C1 segment of cervical spinal cord (tissue), 14 donors: ENCODE measurements around the gene SPOUT1.
A peak's percentile ranks its signal among the peaks of the same experiment; 100 is the strongest.
"Not testable (repeated sequence)": the region's sequence is repeated elsewhere in the genome, so short reads cannot be mapped to it uniquely, and the experiment has no call there.

ENCODE experiments used
- DNase-seq, 14 donors: peaks; one replicate each; lab custom pipeline; 2025; lab: John Stamatoyannopoulos, UW

Gene SPOUT1, protein sequence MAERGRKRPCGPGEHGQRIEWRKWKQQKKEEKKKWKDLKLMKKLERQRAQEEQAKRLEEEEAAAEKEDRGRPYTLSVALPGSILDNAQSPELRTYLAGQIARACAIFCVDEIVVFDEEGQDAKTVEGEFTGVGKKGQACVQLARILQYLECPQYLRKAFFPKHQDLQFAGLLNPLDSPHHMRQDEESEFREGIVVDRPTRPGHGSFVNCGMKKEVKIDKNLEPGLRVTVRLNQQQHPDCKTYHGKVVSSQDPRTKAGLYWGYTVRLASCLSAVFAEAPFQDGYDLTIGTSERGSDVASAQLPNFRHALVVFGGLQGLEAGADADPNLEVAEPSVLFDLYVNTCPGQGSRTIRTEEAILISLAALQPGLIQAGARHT

DNA sequence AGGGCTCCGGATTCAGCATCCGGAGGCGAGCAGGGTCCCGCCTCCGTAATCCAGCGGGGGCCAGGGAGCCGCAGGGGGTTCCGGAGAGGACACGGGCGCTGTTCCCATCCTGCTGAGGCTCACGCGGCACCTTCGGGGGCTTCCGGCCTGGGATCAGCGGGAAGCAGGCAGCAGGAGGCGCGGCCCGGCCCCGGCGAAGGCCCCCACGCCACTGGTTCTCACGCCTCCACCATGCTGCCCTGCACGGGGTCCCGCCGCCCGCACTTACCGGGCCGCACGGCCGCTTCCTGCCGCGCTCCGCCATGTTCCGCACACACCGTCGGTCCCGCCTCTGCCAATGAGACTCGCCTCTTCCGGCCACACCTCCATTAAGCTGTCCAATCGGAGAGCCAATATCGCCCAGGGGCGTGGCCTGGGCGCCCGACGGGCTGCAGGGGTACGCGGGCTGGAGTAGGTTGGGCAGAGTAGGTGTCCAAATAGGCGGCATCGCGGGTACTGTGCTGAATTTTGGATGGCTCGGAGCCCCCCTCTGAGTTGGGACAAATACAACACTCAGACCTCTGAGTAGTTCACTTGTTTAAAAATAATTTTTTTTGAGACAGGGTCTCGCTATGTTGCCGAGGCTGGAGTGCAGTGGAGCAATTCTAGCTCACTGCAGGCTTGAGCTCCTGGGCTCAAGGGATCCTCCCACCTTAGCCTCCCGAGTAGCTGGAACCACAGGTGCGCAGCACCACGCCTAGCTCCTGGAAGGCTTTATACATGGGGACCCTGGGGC is at the start of gene SPOUT1:
Gene SPOUT1, minus strand, starts transcription at position 318 of the 775 bp plus-strand sequence. Its CDS starts 14 bp downstream, at position 304.
- DNase-seq, result peak; percentile 31 to 93 (median 88)

DNA sequence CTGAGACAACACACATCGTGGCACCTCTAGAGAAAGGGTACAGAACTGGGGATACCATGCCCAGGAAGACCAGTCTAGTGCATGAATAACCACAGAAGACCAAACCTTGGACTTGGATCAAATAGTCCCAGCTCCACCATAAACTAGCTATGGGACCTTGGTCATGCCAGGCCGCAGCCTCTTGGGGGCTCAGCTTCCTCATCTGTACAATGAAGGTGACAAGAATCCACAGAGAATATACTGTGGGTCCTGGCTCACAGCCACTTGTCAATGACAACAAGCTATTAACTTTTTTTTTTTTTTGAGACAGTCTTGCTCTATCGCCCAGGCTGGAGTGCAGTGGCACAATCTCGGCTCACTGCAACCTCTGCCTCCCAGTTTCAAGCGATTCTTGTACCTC is 48.3 kb upstream of the SPOUT1 start:
- DNase-seq, result no peak

DNA sequence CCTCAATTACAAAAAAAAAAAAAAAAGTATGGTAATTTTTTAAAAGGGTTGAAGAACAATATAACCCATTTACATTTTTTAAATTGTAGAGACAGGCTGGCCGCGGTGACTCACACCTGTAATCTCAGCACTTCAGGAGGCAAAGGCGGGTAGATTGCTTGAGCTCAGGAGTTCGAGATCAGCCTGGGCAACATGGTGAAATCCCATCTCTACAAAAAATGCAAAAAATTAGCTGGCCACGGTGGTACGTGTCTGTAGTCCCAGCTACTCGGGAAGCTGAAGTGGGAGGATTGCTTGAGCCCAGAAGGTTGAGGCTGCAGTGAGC is 41.3 kb upstream of the SPOUT1 start:
- not testable (repeated sequence) for DNase-seq

DNA sequence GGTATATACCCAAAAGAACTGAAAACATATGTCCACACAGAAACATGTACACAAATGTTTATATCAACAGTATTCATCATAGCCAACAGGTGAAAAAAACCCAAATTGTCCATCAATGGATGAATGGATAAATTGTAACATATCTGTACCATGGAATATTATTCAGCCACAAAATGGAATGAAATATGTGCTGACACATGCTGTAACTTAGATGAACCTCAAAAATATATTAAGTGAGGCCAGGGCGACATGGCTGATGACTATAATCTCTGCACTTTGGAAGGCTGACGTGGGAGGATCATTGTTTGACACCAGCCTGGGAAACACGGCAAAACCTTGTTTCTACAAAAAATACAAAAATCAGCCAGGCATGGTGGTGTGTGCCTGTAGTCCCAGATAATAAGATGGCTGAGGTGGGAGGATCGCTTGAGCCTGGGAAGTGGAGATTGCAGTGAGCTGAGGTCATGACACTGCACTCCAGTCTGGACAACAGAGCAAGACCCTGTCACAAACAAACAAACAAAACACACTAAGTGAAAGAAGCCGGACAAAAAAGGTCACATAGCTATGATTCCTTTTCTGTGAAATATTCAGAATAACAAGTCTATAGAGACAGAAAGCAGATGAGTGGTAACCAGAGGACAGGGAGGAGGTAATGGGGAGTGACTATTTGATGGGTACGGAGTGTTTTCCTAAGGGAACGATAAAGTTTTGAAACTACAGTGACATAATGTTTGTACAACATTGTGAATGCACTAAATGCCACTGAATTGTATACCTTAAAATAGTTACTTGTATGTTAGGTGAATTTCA is 40.7 kb upstream of the SPOUT1 start:
- DNase-seq, result no peak

- DNase-seq, result peak in 12 of 14 donors; percentile 15 to 72 (median 31)
Observed at GRCh38 chr9:128863647-128864046, 34.1 kb upstream of the SPOUT1 start.

- peak in 1 of 14 donors; percentile 12 for DNase-seq
Observed at GRCh38 chr9:128862401-128862851, 32.8 kb upstream of the SPOUT1 start.

DNA sequence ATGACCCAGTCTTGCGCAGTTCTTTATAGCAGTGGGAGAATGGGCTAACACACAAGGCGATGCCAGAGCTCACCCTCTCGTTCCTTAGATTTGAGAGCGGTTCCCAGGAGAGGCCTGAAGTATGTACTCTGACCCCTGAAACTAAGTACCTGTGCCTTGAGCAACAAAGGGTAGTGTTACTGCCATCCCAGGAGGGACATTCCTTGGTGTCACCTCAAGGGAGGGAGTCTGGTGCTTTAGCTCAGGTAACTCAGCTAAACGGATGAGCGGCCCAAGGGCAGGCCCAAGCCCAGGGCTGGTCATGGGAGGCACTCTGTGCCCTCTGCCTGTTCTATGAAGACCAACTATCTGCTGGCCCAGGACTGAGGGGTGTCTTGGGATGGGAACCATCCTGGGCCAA is 31.9 kb upstream of the SPOUT1 start:
- no peak for DNase-seq

- DNase-seq, result no peak
Observed at GRCh38 chr9:128860937-128861336, 31.3 kb upstream of the SPOUT1 start.

GRCh38 chr9:128858476-128858875 is 28.9 kb upstream of the SPOUT1 start:
- DNase-seq, result not testable (repeated sequence)

GRCh38 chr9:128854454-128854853 is 24.9 kb upstream of the SPOUT1 start:
- DNase-seq, result not testable (repeated sequence)

DNA sequence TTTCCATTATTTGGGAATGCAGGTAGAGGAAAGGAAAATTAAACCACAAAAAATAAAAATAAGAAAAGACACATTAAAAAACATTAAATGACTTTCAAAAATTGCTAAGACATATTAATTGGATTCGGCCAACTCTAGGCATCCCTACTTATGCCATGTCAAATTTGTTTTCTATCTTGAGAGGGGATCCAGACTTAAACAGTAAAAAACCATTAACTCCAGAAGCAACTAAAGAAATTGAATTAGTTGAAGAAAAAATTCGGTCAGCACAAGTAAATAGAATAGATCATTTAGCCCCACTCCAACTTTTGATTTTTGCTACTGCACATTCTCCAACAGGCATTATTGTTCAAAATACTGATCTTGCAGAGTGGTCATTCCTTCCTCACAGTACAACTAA is 23.1 kb upstream of the SPOUT1 start:
- DNase-seq, result not testable (repeated sequence)

GRCh38 chr9:128851779-128852600 is 22.4 kb upstream of the SPOUT1 start:
- peak in 1 of 14 donors; percentile 15 for DNase-seq

- not testable (repeated sequence) for DNase-seq
Observed at GRCh38 chr9:128851024-128851423, 21.4 kb upstream of the SPOUT1 start.

DNA sequence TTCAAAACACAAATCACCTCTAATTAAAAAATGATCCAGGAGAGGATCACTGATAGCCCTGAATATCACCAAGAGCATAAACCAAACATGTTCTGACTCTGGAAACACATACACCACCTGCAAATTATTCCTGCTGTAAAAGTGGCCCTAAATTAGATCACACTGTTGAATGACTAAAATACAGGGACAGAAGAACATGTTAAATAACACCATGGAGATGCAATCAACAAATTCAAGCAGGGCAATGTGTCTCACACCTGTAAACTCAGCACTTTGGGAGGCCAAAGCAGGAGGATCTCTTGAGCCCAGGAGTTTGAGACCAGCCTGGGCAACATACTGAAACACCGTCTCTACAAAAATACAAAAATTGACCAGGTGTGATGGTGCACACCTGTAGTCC is 18.2 kb upstream of the SPOUT1 start:
- no peak for DNase-seq

DNA sequence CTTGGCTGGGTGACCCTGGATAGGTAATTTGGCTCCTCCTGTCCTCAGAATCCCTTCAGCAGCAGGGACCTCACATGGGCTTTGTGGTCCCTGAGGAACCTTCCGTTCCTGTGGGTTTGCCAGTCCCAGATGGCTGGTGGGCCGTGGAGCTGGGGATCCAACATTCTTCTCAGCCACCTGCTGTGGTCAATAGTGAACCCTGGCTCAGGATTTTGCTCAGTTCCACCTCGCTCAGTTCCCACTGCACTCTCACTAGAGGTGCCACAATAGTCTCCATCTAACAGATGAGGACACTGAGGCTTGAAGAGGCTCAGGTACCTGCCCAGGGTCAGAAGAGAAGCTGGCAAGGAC is 17.1 kb upstream of the SPOUT1 start:
- DNase-seq, result no peak

DNA sequence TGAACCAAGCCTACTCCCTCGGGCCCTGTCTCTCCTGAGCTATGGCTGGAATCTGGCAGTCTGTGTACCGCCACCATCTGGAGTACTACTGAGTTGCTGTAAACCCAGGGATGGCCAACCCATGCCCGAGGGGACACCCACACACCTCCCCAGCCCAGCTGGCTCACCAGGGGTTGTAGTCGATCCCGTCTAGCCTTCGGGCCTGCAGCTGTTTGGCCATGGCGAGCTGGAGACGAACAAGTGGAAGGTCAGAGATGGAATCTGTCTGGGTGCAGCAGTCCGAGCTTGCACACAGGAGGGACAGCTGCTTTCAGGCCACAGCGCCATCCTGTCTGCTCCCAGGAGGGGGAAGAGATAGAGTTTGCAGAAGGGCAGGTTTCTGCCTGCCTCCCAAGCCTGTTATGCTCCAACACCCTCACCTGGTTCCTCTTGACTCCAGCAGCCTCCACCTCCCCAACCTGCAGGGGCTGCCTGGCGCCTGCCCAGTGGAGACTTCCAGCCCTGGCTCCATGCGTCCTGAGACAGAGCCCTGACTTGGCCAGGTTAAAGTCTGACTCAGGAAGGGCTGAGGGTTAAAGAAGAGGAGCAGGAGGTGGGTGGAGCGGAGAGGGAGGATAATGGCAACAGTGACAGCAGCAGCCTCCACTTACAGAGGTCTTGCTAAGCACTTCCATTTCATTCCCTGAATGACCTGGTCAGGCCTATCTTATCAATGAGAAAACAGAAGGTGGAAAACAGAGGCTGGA is 15.8 kb upstream of the SPOUT1 start:
- no peak for DNase-seq

DNA sequence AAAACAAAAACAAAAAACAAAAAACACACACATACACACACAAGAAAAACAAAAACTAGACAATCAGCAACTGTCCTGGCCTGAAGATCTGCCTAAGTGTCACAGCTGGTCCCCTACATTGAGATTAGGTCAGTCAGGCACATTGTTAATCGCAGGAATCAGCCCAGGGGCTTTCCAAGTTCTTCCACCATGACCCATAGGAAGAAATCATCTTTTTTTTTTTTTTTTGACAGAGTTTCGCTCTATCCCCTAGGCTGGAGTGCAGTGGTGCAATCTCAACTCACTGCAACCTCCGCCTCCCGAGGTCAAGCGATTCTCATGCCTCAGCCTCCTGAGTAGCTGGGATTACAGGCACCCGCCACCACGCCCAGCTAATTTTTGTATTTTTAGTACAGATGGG is 13.6 kb upstream of the SPOUT1 start:
- not testable (repeated sequence) for DNase-seq

- DNase-seq, result no peak
Observed at GRCh38 chr9:128841694-128842492, 12.3 kb upstream of the SPOUT1 start.

DNA sequence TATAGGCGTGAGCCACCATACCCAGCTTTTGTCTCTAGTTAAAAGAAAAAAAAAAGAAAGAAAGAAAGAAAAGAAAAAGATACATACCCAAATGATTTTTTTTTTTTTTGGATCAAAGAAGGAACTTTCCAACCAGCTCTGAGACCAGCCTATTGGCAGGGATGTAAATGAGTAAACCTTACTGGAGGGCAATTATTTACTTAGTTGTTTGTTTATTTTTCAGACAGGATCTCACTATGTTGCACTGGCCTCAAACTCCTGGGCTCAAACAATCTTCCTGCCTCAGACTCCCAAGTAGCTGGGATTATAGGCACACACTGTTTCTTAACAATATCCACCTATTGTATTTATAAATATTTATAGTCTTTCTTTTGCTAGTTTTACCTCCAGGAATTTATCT is 10.9 kb upstream of the SPOUT1 start:
- no peak for DNase-seq

DNA sequence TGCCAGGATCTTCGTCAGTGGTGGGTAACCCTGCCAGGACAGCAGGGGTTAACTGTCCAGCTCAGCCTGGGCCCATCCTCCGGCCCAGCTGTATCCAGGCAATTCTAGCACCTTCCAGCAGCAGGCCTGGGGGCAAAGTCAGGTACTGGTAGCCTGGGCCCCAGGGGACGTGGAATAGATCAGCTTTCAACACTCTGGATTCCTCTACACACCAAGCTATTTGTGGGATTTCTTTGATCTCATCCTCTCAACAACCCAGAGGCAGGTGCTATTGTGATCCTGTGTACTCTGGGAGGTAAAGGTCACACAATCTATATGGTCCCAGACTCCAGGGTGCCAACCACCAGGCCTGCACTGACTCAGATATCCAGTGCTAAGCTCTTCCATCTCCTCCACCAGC is 8.7 kb upstream of the SPOUT1 start:
- DNase-seq, result no peak
